ENCODE data around the gene CCNI2.

The CCNI2 gene

GRCh38 chr5:132746954-132747615 lies at the start of gene CCNI2:
Gene CCNI2, plus strand, starts transcription at chr5:132747426. Its CDS starts 70 bp downstream, at chr5:132747496.
- DNase-seq = peak; percentile 53

DNA sequence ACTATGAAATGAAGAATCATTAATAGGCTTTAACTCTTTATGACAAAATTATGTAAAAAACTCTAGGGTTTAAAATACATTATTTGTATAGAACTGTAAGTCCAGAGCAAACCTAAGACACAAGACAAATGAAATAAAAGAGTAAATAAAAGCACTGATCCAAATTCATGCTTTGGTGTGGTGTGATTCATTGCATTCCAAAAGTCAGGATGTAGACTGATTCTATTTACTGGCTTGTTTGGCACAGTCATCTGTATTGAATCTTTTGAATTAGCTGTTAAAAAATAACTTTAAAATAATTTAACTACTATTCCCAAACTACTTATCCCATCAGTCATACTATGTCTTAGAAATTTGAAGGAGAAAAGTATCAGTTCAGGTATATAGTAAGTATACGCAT lies 42.4 kb upstream of the CCNI2 start:
- DNase-seq = no peak

- no peak for DNase-seq
Measured at GRCh38 chr5:132708645-132709044, 38.6 kb upstream of the CCNI2 start.

DNA sequence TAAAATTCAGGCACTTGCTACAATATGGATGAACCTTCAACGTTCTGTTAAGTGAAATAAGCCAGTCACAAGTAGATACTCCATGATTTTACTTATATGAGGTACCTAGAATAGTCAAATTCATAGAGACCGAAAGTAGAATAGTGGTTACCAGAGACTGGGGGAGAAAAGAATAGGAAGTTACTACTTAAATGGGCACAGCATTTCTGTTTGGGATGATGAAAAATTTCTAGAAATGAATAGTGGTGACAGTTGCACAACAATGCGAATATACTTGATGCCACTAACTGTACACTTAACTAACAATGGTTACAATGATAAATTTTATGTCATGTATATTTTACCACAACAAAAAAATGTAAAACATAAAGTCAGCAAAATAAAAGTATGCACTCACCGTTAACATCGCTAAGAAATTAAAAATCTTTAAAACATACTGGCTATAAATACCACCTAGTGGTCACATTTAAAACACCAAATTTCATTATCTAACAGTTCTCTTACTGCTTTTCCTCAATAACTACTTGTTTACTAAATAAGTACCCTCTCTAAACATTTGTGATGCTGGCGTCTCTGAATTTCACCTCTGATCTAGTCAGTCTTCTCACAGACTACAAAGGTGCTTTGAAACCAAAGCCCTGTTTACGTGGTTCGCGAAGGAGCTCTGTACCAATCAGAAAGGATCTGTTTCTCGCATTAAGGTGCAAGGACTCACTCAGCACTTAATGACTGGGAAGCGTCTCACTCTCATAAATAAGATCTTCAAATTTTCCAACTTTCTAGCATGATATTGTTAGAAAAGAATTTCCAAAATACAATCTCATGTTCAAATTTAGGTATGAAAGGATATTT lies 32.5 kb upstream of the CCNI2 start:
- DNase-seq = no peak

- DNase-seq = no peak
Measured at GRCh38 chr5:132718544-132719312, 28.5 kb upstream of the CCNI2 start.

DNA sequence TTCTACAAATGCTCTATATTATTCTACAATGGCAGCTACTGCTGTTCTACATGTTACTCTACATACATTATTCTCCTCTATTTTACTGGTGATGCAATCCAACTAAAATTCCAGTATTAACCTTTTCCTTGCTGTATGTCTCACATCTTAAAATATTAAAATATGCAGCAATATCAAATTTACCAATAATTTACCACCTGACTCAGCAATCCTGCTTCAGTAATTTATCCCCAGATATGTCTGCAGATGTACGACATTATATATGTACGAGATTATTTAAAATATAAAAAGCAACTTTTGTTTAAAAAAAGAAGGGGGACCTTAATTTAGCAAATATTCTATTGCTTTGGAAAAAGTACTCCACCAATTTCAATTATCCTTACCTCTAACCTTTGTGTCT lies 21.5 kb upstream of the CCNI2 start:
- DNase-seq = no peak

- no peak for DNase-seq
Measured at GRCh38 chr5:132729896-132730295, 17.3 kb upstream of the CCNI2 start.

DNA sequence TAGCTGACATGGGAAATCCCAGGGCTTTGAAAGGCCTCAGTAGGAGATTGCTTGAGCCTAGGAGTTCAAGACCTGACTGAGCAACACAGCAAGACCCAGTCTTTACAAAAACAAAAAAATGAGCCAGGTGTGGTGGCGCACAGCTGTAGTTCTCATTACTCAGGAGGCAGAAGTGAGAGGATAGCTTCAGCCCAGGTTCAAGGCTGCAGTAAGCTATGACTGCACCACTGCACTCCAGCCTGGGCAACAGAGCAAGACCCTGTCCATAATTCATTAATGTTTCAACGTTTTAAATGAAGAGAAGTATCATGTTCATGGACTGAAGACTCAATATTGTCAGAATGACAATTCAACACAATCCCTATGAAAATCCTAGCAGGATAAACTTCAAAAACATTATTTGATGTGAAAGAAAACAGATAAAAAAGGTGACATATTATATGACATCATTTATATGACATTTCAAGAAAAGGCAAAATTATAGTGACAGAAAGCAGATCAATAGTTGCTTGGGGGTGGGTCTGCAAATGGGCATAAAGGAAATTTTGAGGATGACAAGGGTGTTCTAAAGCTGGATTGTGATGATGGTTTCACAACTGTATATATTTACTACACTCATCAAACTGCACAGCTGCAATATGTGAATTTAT lies 13.6 kb upstream of the CCNI2 start:
- DNase-seq = no peak

DNA sequence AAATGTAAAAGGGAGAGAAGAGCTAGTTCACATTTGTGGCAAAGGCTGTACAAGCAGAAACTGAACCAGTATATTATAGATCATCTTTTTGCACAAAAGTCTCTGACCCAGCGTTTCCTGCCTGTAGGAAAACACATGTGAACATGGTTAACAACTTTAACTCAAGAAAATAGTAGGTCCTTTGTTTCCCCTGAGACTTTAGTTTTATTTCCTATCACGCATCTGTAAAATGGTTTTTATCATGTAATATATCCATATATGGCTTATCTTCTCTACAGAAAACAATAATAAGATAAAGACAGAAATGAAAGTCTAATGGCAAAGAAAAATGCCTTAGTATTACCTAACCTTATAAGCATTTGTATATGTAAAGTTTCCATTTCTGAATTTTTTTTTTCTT lies 12.5 kb upstream of the CCNI2 start:
- no peak for DNase-seq

DNA sequence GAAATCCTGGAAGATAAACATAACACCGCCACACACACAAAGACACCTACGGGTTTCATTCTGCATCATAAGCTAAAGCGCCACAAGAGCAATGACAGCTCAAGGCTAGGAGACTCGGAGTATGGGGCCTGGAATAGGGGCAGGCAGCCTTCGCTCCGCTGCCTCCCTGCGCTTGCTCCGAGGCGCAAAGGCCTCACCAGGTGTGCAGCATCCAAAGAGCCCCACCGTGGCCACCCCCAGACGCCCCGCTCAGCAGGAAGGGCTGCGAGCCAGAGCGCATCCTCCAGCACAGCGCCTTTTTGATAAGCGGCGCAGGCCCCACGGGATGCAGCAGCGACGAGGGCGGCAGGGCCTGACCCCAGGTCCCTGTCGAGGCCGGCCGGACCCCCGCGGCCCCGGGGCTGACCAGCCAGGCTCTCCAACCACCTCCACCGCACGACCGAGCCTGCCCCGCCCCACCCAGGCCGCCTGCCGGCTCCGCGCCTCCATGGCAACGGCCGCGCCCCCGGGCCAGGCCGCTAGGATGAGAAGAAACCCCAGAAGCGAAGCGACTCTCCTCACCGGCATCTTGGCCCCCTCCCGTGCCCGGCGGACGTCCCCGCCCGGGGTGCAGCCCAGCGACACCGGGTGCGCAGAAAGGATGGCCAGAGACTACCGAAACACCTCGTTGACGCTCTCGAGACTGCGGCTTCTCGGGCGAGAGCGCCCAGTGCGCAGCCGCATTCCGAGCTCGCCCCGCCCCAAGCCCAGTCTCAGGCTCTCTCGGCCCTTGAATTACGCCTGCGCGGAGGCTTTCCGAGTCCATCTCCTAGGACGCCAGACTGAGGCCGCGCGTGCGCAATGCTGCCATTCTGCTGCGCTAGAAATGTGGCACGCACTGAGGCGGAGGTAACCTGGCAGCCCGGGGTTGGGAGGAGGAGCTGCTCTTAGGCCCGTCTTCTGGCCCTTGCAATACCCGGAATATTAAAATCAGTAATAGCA lies 10.1 kb upstream of the CCNI2 start, which contains the start of gene KIF3A:
KIF3A (minus strand) TSS at position 694 of the 981 bp plus-strand sequence; CDS start at position 567, 127 bp downstream.
- peak; percentile 98 for DNase-seq

DNA sequence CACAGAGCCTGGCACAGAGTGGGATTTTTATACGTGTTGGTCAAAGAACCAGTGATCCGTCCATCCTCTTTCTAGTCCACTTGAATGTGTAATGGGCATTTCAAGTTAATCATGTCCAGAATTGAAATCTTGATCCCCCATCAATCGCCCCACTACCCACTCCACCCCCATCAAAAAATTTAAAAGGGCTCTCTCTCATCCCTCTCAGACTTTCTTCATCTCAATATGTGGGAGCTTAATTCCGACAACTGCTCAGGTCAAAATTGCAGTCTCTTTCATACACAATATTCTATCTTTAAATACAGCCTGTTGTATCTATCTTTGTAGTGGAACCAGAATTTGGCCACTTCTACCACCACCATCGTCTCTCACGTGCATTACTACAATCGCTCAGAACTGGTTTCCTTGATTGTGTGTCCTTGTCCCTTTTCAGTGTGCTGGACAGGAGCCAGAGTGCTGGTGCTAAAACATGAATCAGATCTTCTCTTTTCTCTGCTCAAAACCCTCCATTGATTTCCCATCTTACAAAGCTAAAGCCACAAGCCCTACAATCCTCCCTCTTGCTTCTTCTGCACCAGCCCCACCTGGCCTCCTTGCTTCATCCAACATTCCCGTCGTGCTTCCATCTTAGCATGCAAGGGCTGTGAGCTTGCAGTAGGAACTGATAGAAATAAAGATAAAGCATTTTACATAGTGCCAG lies 9.1 kb upstream of the CCNI2 start:
- DNase-seq = no peak

DNA sequence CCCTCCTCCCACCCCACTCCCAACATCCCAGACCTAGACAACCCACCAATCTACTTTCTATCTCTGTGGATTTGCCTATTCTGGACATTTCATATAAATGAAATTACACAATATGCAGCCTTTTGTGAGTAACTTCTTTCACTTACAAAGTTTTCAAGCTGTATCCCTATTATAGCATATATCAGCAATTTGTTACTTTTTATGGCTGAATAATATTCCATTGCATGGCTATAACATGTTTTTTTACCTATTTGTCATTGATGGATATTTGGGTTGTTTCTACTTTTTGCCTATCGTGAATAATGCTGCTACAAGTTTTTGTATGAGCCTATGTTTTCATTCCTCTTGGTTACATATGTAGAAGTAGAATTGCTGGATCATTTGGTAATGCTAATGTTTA lies 8.0 kb upstream of the CCNI2 start:
- DNase-seq = no peak

DNA sequence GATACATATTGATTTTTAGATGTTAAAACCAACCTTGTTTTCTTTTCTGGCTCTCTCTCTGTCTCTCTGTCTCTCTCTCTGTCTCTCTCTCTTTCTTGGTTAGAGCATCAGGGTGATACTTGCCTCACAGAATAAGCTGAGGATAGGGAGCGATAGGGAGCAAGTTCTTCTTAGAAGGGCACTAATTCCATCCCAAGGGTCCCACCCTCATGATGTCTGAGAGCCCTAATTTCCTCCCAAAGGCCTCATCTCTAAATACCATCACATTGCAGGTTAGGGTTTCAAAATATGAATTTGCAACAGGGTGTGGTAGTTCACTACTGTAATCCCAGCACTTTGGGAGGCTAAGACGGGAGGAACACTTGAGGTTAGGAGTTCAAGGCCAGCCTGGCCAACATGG lies 5.1 kb upstream of the CCNI2 start:
- no peak for DNase-seq

DNA sequence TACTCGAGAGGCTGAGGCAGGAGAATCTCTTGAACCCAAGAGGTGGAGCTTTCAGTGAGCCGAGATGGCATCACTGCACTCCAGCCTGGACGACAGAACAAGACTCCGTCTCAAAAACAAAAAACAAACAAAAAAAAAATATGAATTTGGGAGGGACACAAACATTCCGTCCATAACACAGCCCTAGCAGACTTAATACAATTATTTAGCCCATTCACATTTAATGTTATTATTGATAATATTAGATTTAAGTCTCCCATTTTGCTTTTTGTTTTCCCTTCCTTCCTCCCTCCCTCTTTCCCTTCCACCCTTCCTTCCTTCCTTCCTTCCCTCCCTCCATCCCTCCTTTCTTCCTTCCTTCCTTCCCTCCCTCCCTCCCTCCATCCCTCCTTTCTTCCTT lies 4.6 kb upstream of the CCNI2 start:
- no peak for DNase-seq

GRCh38 chr5:132744659-132745058 lies 2.6 kb upstream of the CCNI2 start:
- no peak for DNase-seq

DNA sequence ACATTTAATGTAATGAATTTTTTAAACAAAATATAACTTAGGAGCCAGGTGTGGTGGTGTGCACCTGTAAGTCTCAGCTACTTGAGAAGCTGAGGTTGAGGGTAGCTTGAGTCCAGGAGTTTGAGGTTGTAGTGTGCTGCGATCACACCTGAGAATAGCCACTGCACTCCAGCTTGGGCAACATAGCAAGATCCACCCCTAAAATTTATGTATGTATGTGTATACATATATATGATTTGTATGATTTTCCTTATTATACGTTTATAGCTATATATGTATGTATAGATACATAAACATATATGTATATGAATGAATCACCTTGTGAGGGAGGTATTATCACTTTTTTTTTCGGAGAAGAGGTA lies 653 bp upstream of the CCNI2 start:
- DNase-seq = no peak

DNA sequence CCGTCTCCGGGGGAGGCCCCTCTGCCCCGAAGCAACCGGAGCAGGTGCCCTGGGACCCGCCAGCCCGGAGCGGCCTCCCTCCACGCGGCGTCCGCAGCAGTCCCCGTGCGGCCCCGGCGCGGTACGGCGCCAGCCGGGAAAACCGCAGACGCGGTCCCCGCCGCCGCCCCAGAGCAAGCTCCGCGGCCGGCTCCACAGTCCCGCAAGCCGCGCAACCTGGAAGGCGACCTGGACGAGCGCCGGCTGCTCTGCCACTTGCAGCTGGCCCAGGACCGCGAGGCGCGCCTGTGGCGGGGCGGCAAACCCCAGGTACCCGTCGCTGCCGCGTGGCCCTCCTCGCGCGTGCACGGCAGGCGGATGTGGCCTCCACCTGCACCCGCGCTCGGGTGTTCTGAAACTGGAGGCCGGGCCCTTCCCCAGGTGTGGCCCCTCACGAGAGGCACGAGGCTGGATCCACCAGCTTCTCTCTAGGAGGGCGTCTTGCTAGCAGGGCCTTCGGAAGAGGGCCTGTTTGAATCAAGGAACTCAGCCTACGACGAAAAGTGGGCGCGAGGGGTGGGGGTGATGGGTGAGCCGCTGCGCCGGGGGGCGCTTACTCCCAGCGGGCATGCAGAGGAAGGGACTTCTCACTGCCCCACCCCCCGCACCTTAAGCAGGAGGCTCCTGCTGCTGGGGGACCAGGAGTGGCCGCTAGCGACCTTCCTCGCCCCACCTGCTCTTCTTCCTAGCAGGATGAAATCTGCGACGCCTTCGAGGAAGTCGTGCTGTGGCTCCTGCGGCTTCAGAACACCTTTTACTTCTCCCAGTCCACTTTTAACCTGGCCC lies 602 bp downstream of the CCNI2 start:
- peak; percentile 38 for DNase-seq

- no peak for DNase-seq
Measured at GRCh38 chr5:132748522-132749000, 1.3 kb downstream of the CCNI2 start.

- no peak for DNase-seq
Measured at GRCh38 chr5:132749506-132749905, 2.3 kb downstream of the CCNI2 start.

Data from CD4-positive, alpha-beta T cell treated with Interferon gamma for 1 hour (primary cell).